SK-N-SH (cell line): ENCODE results near the gene SFXN1. TPM values are rescaled to one million over a fixed set of nuclear protein-coding genes. Genes with fewer than 3 reads are reported as not detected.

Source experiments
- CTCF ChIA-PET: fragments of 300-600, 350-600 bp; formaldehyde crosslinking; extraction: SDS; loops from one replicate; lab custom pipeline; 2021; lab: Yijun Ruan, JAX
- POLR2A ChIA-PET: fragments of 350-600 bp; sonication (Branson Sonifier 250); formaldehyde crosslinking; extraction: SDS; loops from one replicate; lab custom pipeline; 2020; ENCODE audit warnings: antibody characterized with exemption, inconsistent platforms; lab: Yijun Ruan, JAX
- DNase-seq: peaks from one replicate; pipeline ENCODE4 v3.0.0; 2012
- H2AFZ ChIP-seq: fragments of 200-600 bp; sonication (generic); 2 replicates; pipeline ENCODE4 v1.8.1; 2016; ENCODE audit warnings: antibody characterized with exemption, mild to moderate bottlenecking, low read depth
- H3F3A ChIP-seq: fragments of 200-600 bp; sonication (generic); replicated peaks from 2 replicates; pipeline ENCODE3; 2016; ENCODE audit warnings: antibody characterized with exemption, mild to moderate bottlenecking; ENCODE audit not compliant: insufficient read depth
- H3K27ac ChIP-seq, 2 experiments: fragments of 200-500 bp in 1 of 2; fragments of 200-600 bp in 1 of 2; sonication (Bioruptor generic) in 1 of 2; sonication (generic), shearing (Covaris generic) in 1 of 2; 2 replicates each; pipeline versions ENCODE4 v1.5.1 to v1.6.1; 2014 to 2016; ENCODE audit warnings: low read depth in 2 of 2, inconsistent platforms in 1 of 2, low read length in 1 of 2, mild to moderate bottlenecking in 1 of 2, mixed read lengths in 1 of 2
- H3K27me3 ChIP-seq: fragments of 200-600 bp; sonication (generic), shearing (Covaris generic); 2 replicates; pipeline ENCODE4 v1.6.1; 2016; ENCODE audit warnings: mixed run types; ENCODE audit not compliant: insufficient read depth
- H3K36me3 ChIP-seq, 2 experiments: fragments of 200-500 bp in 1 of 2; fragments of 200-600 bp in 1 of 2; sonication (Bioruptor generic) in 1 of 2; sonication (generic) in 1 of 2; replicated peaks in 1 of 2; 2 replicates each; pipeline versions ENCODE3 to v1.5.1; 2014 to 2016; ENCODE audit warnings: low read length in 1 of 2, mild to moderate bottlenecking in 1 of 2; ENCODE audit not compliant: insufficient read depth in 2 of 2, control insufficient read depth in 1 of 2
- H3K4me1 ChIP-seq, 2 experiments: fragments of 200-500 bp in 1 of 2; fragments of 200-600 bp in 1 of 2; sonication (Bioruptor generic) in 1 of 2; sonication (generic), shearing (Covaris generic) in 1 of 2; 2 replicates each; pipeline versions ENCODE4 v1.5.1 to v1.6.1; 2014 to 2016; ENCODE audit warnings: low read depth in 1 of 2, low read length in 1 of 2, mixed run types in 1 of 2; ENCODE audit not compliant: insufficient read depth in 2 of 2, control insufficient read depth in 1 of 2
- H3K4me2 ChIP-seq: fragments of 200-600 bp; sonication (generic), shearing (Covaris generic); 2 replicates; pipeline ENCODE4 v1.6.1; 2017; ENCODE audit warnings: mixed run types
- H3K4me3 ChIP-seq, 2 experiments: fragments of 200-500 bp in 1 of 2; fragments of 200-600 bp in 1 of 2; sonication (Bioruptor generic) in 1 of 2; sonication (generic), shearing (Covaris generic) in 1 of 2; 2 replicates each; pipeline versions ENCODE4 v1.5.1 to v1.8.1; 2014 to 2016; ENCODE audit warnings: low read depth in 2 of 2, inconsistent platforms in 1 of 2, low read length in 1 of 2, mild to moderate bottlenecking in 1 of 2, mixed read lengths in 1 of 2, moderate library complexity in 1 of 2
- H3K79me2 ChIP-seq: fragments of 200-600 bp; sonication (generic); 2 replicates; pipeline ENCODE4 v1.8.1; 2017; ENCODE audit warnings: mild to moderate bottlenecking; ENCODE audit not compliant: insufficient read depth
- H3K9ac ChIP-seq: fragments of 200-600 bp; sonication (generic); 2 replicates; pipeline ENCODE4 v1.6.1; 2017; ENCODE audit warnings: mixed run types
- H3K9me2 ChIP-seq: fragments of 200-600 bp; sonication (generic); 2 replicates; pipeline ENCODE4 v1.6.1; 2017; ENCODE audit warnings: mixed run types
- H3K9me3 ChIP-seq: fragments of 200-600 bp; sonication (generic); 2 replicates; pipeline ENCODE4 v1.6.1; 2017; ENCODE audit warnings: mixed run types, mild to moderate bottlenecking, moderate library complexity
- H4K20me1 ChIP-seq: fragments of 200-600 bp; sonication (generic); 2 replicates; pipeline ENCODE4 v1.6.1; 2017; ENCODE audit warnings: mild to moderate bottlenecking, mixed run types; ENCODE audit not compliant: insufficient read depth
- CHD2 ChIP-seq: fragments of 150-350 bp; IDR thresholded peaks from 2 replicates; pipeline ENCODE4 v1.6.1; 2018; ENCODE audit warnings: low read length; ENCODE audit not compliant: partially characterized antibody
- ELF1 ChIP-seq: IDR thresholded peaks from 2 replicates; pipeline ENCODE4 v1.4.0; 2012
- EP300 ChIP-seq, 2 experiments: IDR thresholded peaks; 2 replicates each; pipeline versions ENCODE4 v1.4.0 to v1.6.1; 2012; ENCODE audit warnings: borderline replicate concordance in 1 of 2, low read depth in 1 of 2, low read length in 1 of 2
- FOSL2 ChIP-seq: IDR thresholded peaks from 2 replicates; pipeline ENCODE4 v1.4.0; 2012; ENCODE audit warnings: low read depth, mild to moderate bottlenecking, moderate library complexity, borderline replicate concordance
- JUND ChIP-seq: IDR thresholded peaks from 2 replicates; pipeline ENCODE4 v1.4.0; 2012
- MEF2A ChIP-seq: IDR thresholded peaks from 2 replicates; pipeline ENCODE4 v1.4.0; 2012; ENCODE audit warnings: low read depth, borderline replicate concordance
- MXI1 ChIP-seq: IDR thresholded peaks from 2 replicates; pipeline ENCODE4 v1.6.1; 2012; ENCODE audit warnings: mild to moderate bottlenecking, low read depth, low read length, improper control_type of control experiment
- NFIC ChIP-seq: IDR thresholded peaks from 2 replicates; pipeline ENCODE4 v1.4.0; 2012; ENCODE audit warnings: borderline replicate concordance
- NRF1 ChIP-seq: IDR thresholded peaks from 2 replicates; pipeline ENCODE4 v1.6.1; 2012; ENCODE audit warnings: low read depth, mild to moderate bottlenecking, low read length
- RAD21 ChIP-seq: IDR thresholded peaks from 2 replicates; pipeline ENCODE4 v1.6.1; 2012; ENCODE audit warnings: mild to moderate bottlenecking, low read length
- RCOR1 ChIP-seq: fragments of 150-350 bp; IDR thresholded peaks from 2 replicates; pipeline ENCODE4 v1.6.1; 2017; ENCODE audit warnings: antibody characterized with exemption, low read length
- REST ChIP-seq: IDR thresholded peaks from 2 replicates; pipeline ENCODE4 v1.6.1; 2012; ENCODE audit warnings: mild to moderate bottlenecking, low read depth, low read length, moderate library complexity
- SIN3A ChIP-seq: IDR thresholded peaks from 2 replicates; pipeline ENCODE4 v1.6.1; 2012; ENCODE audit warnings: low read depth, mild to moderate bottlenecking, low read length, moderate library complexity, borderline replicate concordance
- SMC3 ChIP-seq: IDR thresholded peaks from 2 replicates; pipeline ENCODE4 v1.6.1; 2012; ENCODE audit warnings: low read depth, low read length, improper control_type of control experiment
- TAF1 ChIP-seq: IDR thresholded peaks from 2 replicates; pipeline ENCODE4 v1.6.1; 2012; ENCODE audit warnings: low read depth, mild to moderate bottlenecking, low read length, moderate library complexity, borderline replicate concordance
- TCF12 ChIP-seq: IDR thresholded peaks from 2 replicates; pipeline ENCODE4 v1.4.0; 2012
- TEAD4 ChIP-seq: IDR thresholded peaks from 2 replicates; pipeline ENCODE4 v1.4.0; 2012; ENCODE audit warnings: mild to moderate bottlenecking, borderline replicate concordance; ENCODE audit not compliant: insufficient read depth
- WGBS: methylation state at CpG from one replicate; pipeline ENCODE4 v1.1.6; 2017; ENCODE audit warnings: low lambda C conversion rate; 5-methylcytosine and 5-hydroxymethylcytosine counted together
- polyA plus RNA-seq, 3 experiments: library from polyadenylated mRNA; depleted of rRNA; stranded (reverse); fragments of >200 nt; gene quantifications; 2 replicates each; pipeline ENCODE4 v1.2.3, GENCODE V29; 2012
- TF ChIP-seq, protein P1 (sequence below): fragments of 150-350 bp; IDR thresholded peaks from 2 replicates; pipeline ENCODE4 v1.6.1; 2016; ENCODE audit warnings: mild to moderate bottlenecking, low read depth, low read length
- TF ChIP-seq, protein P2 (sequence below): fragments of 150-350 bp; IDR thresholded peaks from 2 replicates; pipeline ENCODE4 v1.6.1; 2017; ENCODE audit warnings: antibody characterized with exemption, low read length, low read depth, borderline replicate concordance

SFXN1 gene
- polyA plus RNA-seq, 1 of the 3 experiments (the other 2 are of a cell fraction) = 73.6 TPM

DNA sequence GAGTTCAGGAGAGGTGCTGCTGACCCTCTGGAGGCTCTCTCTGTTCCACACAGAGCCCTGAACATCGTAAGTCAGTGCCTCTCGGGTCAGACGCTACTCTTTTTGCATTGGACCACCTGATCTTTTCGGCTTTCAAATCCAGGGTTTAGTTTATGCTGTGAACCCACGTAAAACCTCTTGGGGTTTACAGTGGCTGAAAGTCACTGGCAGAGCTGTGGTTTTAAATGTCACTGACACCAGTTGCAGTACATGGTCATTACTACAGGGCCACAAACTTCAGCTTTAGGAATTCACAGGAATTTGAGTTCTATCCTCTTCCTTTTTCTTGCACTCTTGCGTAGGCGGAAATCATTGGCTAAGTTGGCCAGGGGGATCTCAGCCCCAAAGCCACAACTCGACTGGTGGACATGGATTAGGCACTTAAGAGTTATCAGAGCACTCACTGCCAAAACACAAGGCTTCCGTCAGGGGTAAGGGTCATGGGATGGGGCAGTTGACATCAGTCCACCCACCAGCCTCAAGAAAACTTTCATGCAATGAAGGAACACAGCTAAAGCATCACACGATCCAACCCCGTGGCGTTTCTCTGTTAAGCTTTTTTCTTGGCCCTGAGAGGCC is 76.9 kb downstream of the SFXN1 start:
- H3F3A ChIP-seq = no peaks in the 10 kb centered on the region
- H2AFZ ChIP-seq = no peak overlapping the region
- no peaks in the 10 kb centered on the region for H3K79me2 ChIP-seq
- H3K9me2 ChIP-seq = no peaks in the 10 kb centered on the region
- POLR2A ChIA-PET = no interaction called here
- no peaks in the 10 kb centered on the region for H4K20me1 ChIP-seq
- no peak overlapping the region for H3K4me2 ChIP-seq
- no peak overlapping the region for H3K9ac ChIP-seq
- no peaks in the 10 kb centered on the region for H3K36me3 ChIP-seq
- WGBS = 43% methylated on average over 11 of the region's 12 CpGs
- no peak for TF ChIP-seq NFIC
- TF ChIP-seq, protein P1, sequence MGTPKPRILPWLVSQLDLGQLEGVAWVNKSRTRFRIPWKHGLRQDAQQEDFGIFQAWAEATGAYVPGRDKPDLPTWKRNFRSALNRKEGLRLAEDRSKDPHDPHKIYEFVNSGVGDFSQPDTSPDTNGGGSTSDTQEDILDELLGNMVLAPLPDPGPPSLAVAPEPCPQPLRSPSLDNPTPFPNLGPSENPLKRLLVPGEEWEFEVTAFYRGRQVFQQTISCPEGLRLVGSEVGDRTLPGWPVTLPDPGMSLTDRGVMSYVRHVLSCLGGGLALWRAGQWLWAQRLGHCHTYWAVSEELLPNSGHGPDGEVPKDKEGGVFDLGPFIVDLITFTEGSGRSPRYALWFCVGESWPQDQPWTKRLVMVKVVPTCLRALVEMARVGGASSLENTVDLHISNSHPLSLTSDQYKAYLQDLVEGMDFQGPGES = no peak
- no peak for TF ChIP-seq NRF1
- TF ChIP-seq, protein P2, sequence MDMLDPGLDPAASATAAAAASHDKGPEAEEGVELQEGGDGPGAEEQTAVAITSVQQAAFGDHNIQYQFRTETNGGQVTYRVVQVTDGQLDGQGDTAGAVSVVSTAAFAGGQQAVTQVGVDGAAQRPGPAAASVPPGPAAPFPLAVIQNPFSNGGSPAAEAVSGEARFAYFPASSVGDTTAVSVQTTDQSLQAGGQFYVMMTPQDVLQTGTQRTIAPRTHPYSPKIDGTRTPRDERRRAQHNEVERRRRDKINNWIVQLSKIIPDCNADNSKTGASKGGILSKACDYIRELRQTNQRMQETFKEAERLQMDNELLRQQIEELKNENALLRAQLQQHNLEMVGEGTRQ = no peak
- no peak for TF ChIP-seq EP300 (IDR thresholded peaks at IDR 0.05; ENCODE audit: borderline replicate concordance in 1 of 2, low read depth in 1 of 2, low read length in 1 of 2)
- TF ChIP-seq FOSL2 = no peak
- TF ChIP-seq RAD21 = no peak
- no peak for TF ChIP-seq MXI1
- no peak for TF ChIP-seq CHD2
- TF ChIP-seq SIN3A = no peak
- no peak for TF ChIP-seq JUND
- no peak for TF ChIP-seq MEF2A
- TF ChIP-seq RCOR1 = no peak
- TF ChIP-seq ELF1 = no peak
- TF ChIP-seq SMC3 = no peak
- TF ChIP-seq REST = no peak
- TF ChIP-seq TAF1 = no peak
- TF ChIP-seq TEAD4 = no peak
- TF ChIP-seq TCF12 = no peak
- CTCF ChIA-PET = interaction anchor here (2.5 kb wide), 1 partner anchor 21 kb away, joined by 14 read pairs; no protein-coding TSS in a partner anchor
- H3K27me3 ChIP-seq = no peaks in the 10 kb centered on the region
- no peak overlapping the region for H3K4me3 ChIP-seq
- no peaks in the 10 kb centered on the region for H3K9me3 ChIP-seq
- no peak for DNase-seq
- no peaks in the 10 kb centered on the region for H3K4me1 ChIP-seq
- no peak overlapping the region for H3K27ac ChIP-seq
